Measurements from ENCODE around the gene ATXN7L3. TPM values are rescaled to one million over a fixed set of nuclear protein-coding genes. Genes with fewer than 3 reads are reported as not detected.
"Not testable (repeated sequence)": the region's sequence is repeated elsewhere in the genome, so short reads cannot be mapped to it uniquely, and the experiment has no call there.

Gene ATXN7L3
- total RNA-seq, result 10 to 100 TPM; 40.9 to 60.4 (median 52.7) TPM

- H3K4me3 ChIP-seq, result peak within 1 kb of the TSS; percentile 68 to 96 (median 88)
- peaks cover 2 to 27% (median 8%) of the 10 kb centered on the region in 3 donors for H3K36me3 ChIP-seq
- DNase-seq (ENCODE audit: low spot score in 2 of 2), result peak; percentile 98 to 99
- peaks cover 0 to 59% (median 13%) of the 10 kb centered on the region in 4 donors for H3K4me1 ChIP-seq
- no peaks in the 10 kb centered on the region for H3K9me3 ChIP-seq
- peak within 1 kb of the TSS; percentile 95 to 99 (median 98) for H3K27ac ChIP-seq
- 0% methylated on average over 25 to 37 of the region's 126 CpGs for WGBS, 2 donors
- TF ChIP-seq EP300 (IDR thresholded peaks at IDR 0.05) (peak in 1 of 2 donors; percentile 56), POLR2A (IDR thresholded peaks at IDR 0.05) (peak in 1 of 2 donors; percentile 52), CTCF (IDR thresholded peaks at IDR 0.05) (no peak)
- H3K27me3 ChIP-seq, result no peaks in the 10 kb centered on the region
Observed at GRCh38 chr17:44199553-44200477, at the start of gene ATXN7L3. Gene ATXN7L3 (minus strand): TSS chr17:44199884. CDS start chr17:44198070, 1,814 bp downstream.

GRCh38 chr17:44247876-44248736, 48.4 kb upstream of the ATXN7L3 start:
- no peak for TF ChIP-seq POLR2A (IDR thresholded peaks at IDR 0.05)
- TF ChIP-seq EP300 (IDR thresholded peaks at IDR 0.05), result no peak
- TF ChIP-seq CTCF (IDR thresholded peaks at IDR 0.05), result no peak
- DNase-seq (ENCODE audit: low spot score in 2 of 2), result no peak
- Histone ChIP-seq H3K27me3 (no peaks in the 10 kb centered on the region), H3K4me3 (no peak overlapping the region), H3K36me3 (no peaks in the 10 kb centered on the region), H3K27ac (no peak overlapping the region), H3K4me1 (peaks cover 0 to 14% (median 12%) of the 10 kb centered on the region in 4 donors), H3K9me3 (no peaks in the 10 kb centered on the region)
- 73 to 79% methylated on average over 10 of the region's 10 CpGs for WGBS, 2 donors

- DNase-seq (ENCODE audit: low spot score in 2 of 2), result no peak
- H3K36me3 ChIP-seq, result no peaks in the 10 kb centered on the region
- H3K4me3 ChIP-seq, result no peak overlapping the region
- WGBS, 2 donors, result 15 to 16% methylated on average over 7 of the region's 7 CpGs
- no peak overlapping the region for H3K27ac ChIP-seq
- peaks cover 0 to 14% (median 12%) of the 10 kb centered on the region in 4 donors for H3K4me1 ChIP-seq
- no peak for TF ChIP-seq EP300 (IDR thresholded peaks at IDR 0.05)
- TF ChIP-seq POLR2A (IDR thresholded peaks at IDR 0.05), result no peak
- no peak for TF ChIP-seq CTCF (IDR thresholded peaks at IDR 0.05)
- no peaks in the 10 kb centered on the region for H3K9me3 ChIP-seq
- no peaks in the 10 kb centered on the region for H3K27me3 ChIP-seq
Observed at GRCh38 chr17:44247440-44247841, 47.8 kb upstream of the ATXN7L3 start.

- Histone ChIP-seq H3K9me3 (no peaks in the 10 kb centered on the region), H3K27ac (no peak overlapping the region), H3K36me3 (no peaks in the 10 kb centered on the region), H3K27me3 (no peaks in the 10 kb centered on the region), H3K4me1 (peaks cover 0 to 6% (median 0%) of the 10 kb centered on the region in 4 donors), H3K4me3 (no peak overlapping the region)
- no peak for DNase-seq (ENCODE audit: low spot score in 2 of 2)
- TF ChIP-seq EP300 (IDR thresholded peaks at IDR 0.05) (no peak), POLR2A (IDR thresholded peaks at IDR 0.05) (no peak), CTCF (IDR thresholded peaks at IDR 0.05) (no peak)
- 73 to 76% methylated on average over 6 of the region's 6 CpGs for WGBS, 2 donors
Observed at GRCh38 chr17:44241106-44241624, 41.5 kb upstream of the ATXN7L3 start.

- not testable (repeated sequence) for H3K27ac ChIP-seq; H3K9me3 ChIP-seq; H3K27me3 ChIP-seq; DNase-seq (ENCODE audit: low spot score in 2 of 2); H3K4me1 ChIP-seq; H3K36me3 ChIP-seq; H3K4me3 ChIP-seq
- 83 to 90% methylated on average over 8 to 16 of the region's 28 CpGs for WGBS, 2 donors
Observed at GRCh38 chr17:44237886-44238285, 38.2 kb upstream of the ATXN7L3 start.

Measured in tibial nerve (tissue), 4 donors.